Nephron (organoid): Measurements from ENCODE around the gene LCLAT1.

Experiments
- H3K27ac Mint-ChIP-seq, 3 experiments: 2 replicates each; pipeline ENCODE4 v1.8.0; 2020; ENCODE audit warnings: mixed read lengths in 3 of 3, mild to moderate bottlenecking in 2 of 3, moderate library complexity in 1 of 3
- H3K27me3 Mint-ChIP-seq: 2 replicates; pipeline ENCODE4 v1.8.0; 2021; ENCODE audit warnings: low read depth, mild to moderate bottlenecking, moderate library complexity, mixed read lengths
- H3K36me3 Mint-ChIP-seq: 2 replicates; pipeline ENCODE4 v1.8.0; 2020; ENCODE audit warnings: low read depth, mixed read lengths
- H3K4me1 Mint-ChIP-seq: 2 replicates; pipeline ENCODE4 v1.8.0; 2020; ENCODE audit warnings: mixed read lengths
- H3K4me3 Mint-ChIP-seq, 3 experiments: 2 replicates each; pipeline ENCODE4 v1.8.0; 2020; ENCODE audit warnings: mild to moderate bottlenecking in 3 of 3, mixed read lengths in 3 of 3, moderate library complexity in 2 of 3
- H3K9me3 Mint-ChIP-seq: 2 replicates; pipeline ENCODE4 v1.8.0; 2020; ENCODE audit warnings: mixed read lengths
- CTCF ChIP-seq, 3 experiments: fragments of 200-600 bp; sonication (generic); IDR thresholded peaks; one replicate each; pipeline ENCODE4 v1.5.0; 2021; ENCODE audit warnings: antibody characterized with exemption in 3 of 3; ENCODE audit not compliant: unreplicated experiment in 3 of 3

Gene LCLAT1

GRCh38 chr2:30688956-30689401 is 241.9 kb downstream of the LCLAT1 start:
- Mint-ChIP-seq H3K9me3 (no peaks in the 10 kb centered on the region), H3K27ac (peak overlapping the region; percentile 63 to 77 (median 67))
- no peak for TF ChIP-seq CTCF (IDR thresholded peaks at IDR 0.05; ENCODE audit: unreplicated experiment in 3 of 3)

GRCh38 chr2:30689496-30690125 is 242.6 kb downstream of the LCLAT1 start:
- Mint-ChIP-seq H3K9me3 (no peaks in the 10 kb centered on the region), H3K27me3 (peaks cover 15% of the 10 kb centered on the region), H3K36me3 (no peaks in the 10 kb centered on the region), H3K4me1 (peaks cover 38% of the 10 kb centered on the region), H3K4me3 (peak overlapping the region in 2 of 3 experiments; percentile 43 to 53), H3K27ac (peak overlapping the region; percentile 63 to 79 (median 77))
- TF ChIP-seq CTCF (IDR thresholded peaks at IDR 0.05; ENCODE audit: unreplicated experiment in 3 of 3), result no peak

More at GRCh38 chr2:30688956-30689401, 241.9 kb downstream of the LCLAT1 start:
- peaks cover 37% of the 10 kb centered on the region for H3K4me1 Mint-ChIP-seq
- peak overlapping the region in 1 of 3 experiments; percentile 53 for H3K4me3 Mint-ChIP-seq
- peaks cover 13% of the 10 kb centered on the region for H3K27me3 Mint-ChIP-seq
- H3K36me3 Mint-ChIP-seq, result no peaks in the 10 kb centered on the region

- H3K36me3 Mint-ChIP-seq, result no peaks in the 10 kb centered on the region
- peak overlapping the region in 2 of 3 experiments; percentile 39 to 43 for H3K4me3 Mint-ChIP-seq
- no peak for TF ChIP-seq CTCF (IDR thresholded peaks at IDR 0.05; ENCODE audit: unreplicated experiment in 3 of 3)
- H3K27me3 Mint-ChIP-seq, result peaks cover 15% of the 10 kb centered on the region
- no peaks in the 10 kb centered on the region for H3K9me3 Mint-ChIP-seq
- H3K27ac Mint-ChIP-seq, result peak overlapping the region; percentile 63 to 79 (median 65)
- H3K4me1 Mint-ChIP-seq, result peaks cover 43% of the 10 kb centered on the region
Observed at GRCh38 chr2:30690126-30690561, 243.1 kb downstream of the LCLAT1 start.

GRCh38 chr2:30691091-30691947 is 244.3 kb downstream of the LCLAT1 start:
- peaks cover 15% of the 10 kb centered on the region for H3K27me3 Mint-ChIP-seq
- H3K9me3 Mint-ChIP-seq, result no peaks in the 10 kb centered on the region
- H3K4me1 Mint-ChIP-seq, result peaks cover 38% of the 10 kb centered on the region
- no peak overlapping the region for H3K4me3 Mint-ChIP-seq
- no peak for TF ChIP-seq CTCF (IDR thresholded peaks at IDR 0.05; ENCODE audit: unreplicated experiment in 3 of 3)
- no peaks in the 10 kb centered on the region for H3K36me3 Mint-ChIP-seq
- H3K27ac Mint-ChIP-seq, result no peak overlapping the region

- peaks cover 15% of the 10 kb centered on the region for H3K27me3 Mint-ChIP-seq
- H3K27ac Mint-ChIP-seq, result no peak overlapping the region
- peaks cover 38% of the 10 kb centered on the region for H3K4me1 Mint-ChIP-seq
- H3K4me3 Mint-ChIP-seq, result no peak overlapping the region
- H3K36me3 Mint-ChIP-seq, result no peaks in the 10 kb centered on the region
- no peaks in the 10 kb centered on the region for H3K9me3 Mint-ChIP-seq
- no peak for TF ChIP-seq CTCF (IDR thresholded peaks at IDR 0.05; ENCODE audit: unreplicated experiment in 3 of 3)
Observed at GRCh38 chr2:30691948-30692828, 245.1 kb downstream of the LCLAT1 start.
